ENCODE measurements around the gene STARD9.
"Not testable (repeated sequence)": the region's sequence is repeated elsewhere in the genome, so short reads cannot be mapped to it uniquely, and the experiment has no call there.

STARD9 gene

GRCh38 chr15:42729409-42729808 is 154.0 kb downstream of the STARD9 start:
- no peak for DNase-seq (ENCODE audit: low read depth)

- no peak for DNase-seq (ENCODE audit: low read depth)
Observed at GRCh38 chr15:42730135-42730534, 154.7 kb downstream of the STARD9 start.

DNA sequence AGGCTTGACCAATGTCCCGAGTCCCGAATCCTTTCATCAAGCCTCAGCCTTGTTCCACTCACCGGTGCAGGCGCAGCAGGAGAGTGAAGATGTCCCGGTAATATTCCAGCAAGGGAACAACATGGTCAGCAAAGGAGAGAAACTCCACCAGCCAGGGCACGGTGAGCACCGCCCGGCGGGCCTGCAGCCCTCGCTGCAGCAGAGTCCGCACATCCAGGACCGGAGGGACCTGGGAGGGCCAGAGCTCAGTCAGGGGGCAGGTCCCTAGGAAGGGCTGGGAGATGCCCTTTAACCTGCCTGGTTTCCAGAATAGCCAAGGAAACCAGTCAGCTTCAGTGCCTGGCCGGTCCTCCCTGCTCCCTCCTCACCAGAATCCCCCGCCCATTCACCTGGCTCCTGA is 155.1 kb downstream of the STARD9 start:
- no peak for DNase-seq (ENCODE audit: low read depth)

GRCh38 chr15:42731461-42731860 is 156.1 kb downstream of the STARD9 start:
- no peak for DNase-seq (ENCODE audit: low read depth)

DNA sequence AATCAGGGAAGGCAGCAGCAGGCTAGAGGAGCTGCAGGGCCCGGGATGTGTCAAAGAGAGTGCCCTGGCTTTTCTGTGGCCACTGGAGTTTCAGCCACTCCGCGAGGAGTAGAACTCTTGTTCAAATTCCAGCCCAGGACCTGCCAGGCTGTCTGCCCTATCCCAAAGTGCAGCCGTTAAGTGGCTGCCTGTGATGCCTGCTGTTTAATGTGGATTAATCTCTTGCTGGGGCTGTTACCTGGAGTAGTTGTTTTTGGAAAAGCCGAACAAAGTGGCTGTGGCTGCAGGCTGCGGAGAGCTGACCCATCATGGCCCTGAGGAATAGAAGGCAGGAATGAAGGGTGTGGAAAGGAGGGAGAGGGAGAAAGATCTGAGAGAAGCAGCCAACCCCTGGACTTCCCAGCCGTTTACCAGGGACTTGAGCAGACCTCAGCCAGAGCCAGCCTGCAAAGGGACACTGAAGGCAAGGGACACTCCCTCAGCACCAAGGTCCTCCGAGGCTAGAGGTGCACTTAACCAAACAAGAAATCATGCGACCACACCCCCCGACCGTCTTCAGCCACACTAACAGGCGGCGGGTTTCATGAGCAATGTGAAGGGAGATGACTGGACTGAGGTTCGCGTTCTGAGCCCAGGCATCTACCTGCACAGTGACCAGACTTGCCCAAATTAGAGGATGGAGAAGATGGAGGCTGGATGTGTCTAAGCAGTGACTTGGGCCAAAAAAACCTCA is 156.9 kb downstream of the STARD9 start:
- DNase-seq (ENCODE audit: low read depth): no peak

DNA sequence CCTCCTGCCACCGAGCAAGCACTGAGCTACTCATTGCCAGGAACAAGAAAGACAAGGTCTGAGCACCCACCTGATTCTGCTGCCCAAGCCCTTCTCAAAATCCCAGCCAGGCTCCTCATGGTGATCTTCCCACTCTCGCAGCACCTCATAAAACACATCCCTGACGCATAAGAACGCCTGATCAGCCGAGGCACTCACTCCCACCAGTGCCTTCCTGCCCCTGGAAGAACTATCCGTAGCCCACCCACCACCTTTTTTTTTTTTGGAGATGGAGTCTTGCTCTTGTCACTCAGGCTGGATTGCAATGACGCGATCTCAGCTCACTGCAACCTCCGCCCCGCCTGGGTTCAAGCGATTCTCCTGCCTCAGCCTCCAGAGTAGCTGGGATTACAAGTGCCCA is 157.6 kb downstream of the STARD9 start:
- no peak for DNase-seq (ENCODE audit: low read depth)

GRCh38 chr15:42734076-42734672 is 158.8 kb downstream of the STARD9 start:
- no peak for DNase-seq (ENCODE audit: low read depth)

DNA sequence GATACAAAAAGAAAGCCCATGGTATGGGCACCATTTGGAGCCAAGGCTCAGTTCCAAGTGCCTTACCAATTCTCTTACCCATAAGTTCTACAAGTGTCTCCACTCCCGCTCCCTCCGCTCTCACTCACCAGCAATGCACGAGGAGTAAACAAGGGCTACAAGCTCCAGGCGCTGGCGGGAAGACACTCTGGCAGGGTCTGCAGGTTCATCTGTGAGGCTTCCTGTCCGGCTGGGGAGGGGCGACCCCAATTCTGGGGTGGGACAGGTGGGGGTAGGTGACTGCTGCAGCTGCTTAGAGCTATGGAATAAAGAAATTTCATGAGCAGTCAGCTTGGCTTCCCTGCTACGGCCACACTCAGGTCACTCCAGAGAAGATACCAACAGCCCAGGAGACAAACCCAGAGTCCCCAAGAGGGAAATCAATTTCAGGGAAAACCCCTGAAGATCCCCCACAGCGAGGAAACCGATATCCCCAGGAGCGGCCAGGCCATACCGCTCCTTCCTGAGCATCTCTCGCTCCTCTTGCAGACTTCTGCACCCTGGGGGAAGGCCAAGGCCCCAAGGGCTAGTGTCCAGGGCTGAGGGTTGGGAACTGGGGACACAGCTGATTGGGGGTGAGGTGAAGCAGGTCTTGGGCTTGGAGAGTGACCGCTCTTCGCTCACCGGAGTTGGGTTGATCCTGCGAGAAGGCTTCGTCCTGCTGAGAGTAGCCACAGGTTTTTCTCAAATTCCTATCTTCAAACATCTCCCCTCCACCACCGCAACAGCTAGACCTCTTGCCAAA is 160.2 kb downstream of the STARD9 start:
- no peak for DNase-seq (ENCODE audit: low read depth)

GRCh38 chr15:42736178-42736792 is 160.9 kb downstream of the STARD9 start:
- no peak for DNase-seq (ENCODE audit: low read depth)

GRCh38 chr15:42736793-42737528 is 161.6 kb downstream of the STARD9 start, which contains the start of gene CDAN1:
Gene CDAN1 (minus strand): TSS chr15:42737128. CDS start chr15:42737102, 26 bp downstream.
- peak; percentile 81 for DNase-seq (ENCODE audit: low read depth)

- no peak for DNase-seq (ENCODE audit: low read depth)
Observed at GRCh38 chr15:42737529-42738328, 162.3 kb downstream of the STARD9 start.

DNA sequence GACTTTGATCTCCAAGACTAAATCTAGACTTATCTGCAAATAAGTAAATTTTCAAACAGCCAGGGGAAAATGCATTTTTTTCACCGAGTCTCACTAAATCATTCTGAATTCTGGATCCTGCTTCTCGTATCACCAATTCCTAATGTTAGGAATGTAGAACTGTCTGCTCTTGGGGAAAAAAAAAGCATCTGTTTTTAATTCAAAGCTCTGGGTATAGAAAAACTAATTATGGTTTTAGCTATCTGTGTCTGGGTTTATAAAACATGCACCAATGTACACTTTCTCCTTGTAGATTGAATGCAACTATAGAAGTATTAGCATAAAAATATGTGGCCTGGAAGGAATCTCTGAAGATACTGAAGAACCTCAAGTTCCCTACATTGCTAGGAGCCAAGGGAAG is 166.3 kb downstream of the STARD9 start:
- DNase-seq (ENCODE audit: low read depth): no peak

DNA sequence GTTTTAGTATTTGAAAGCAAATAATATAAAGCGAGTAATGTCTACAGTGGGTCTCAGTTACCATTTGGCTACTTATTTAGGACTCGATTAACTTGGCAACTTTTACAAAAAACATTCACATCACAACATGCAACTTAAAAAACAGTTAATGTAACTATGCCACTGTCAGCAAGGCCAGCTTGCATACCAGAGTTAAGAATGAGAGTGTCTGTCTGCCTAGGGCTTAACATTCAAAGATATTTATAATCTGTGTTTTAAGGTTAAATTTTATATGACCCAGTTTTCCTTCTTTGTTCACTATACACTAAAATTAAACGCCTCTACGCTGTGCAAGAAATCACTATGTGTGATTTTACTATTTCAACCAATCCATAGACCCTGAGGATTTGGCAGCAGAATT is 166.7 kb downstream of the STARD9 start:
- no peak for DNase-seq (ENCODE audit: low read depth)

DNA sequence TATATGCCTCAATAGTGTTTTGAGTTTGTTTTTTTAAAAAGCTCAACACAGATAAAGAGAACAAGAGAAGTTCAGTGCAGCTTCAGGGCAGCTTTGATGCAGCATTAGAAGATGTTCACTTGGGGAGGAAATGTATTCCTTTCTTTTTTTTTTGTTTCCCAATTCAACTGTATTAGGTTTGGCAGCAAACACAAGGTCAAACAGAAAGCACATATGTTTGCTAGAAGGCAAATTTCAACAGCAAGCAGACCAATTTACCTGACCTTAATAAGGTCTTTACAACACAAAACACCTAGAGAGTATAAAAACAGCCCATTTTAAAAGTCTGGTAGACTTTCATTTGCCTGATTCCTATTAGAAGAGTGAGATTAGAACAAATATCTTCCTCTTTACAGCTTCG is 168.8 kb downstream of the STARD9 start:
- no peak for DNase-seq (ENCODE audit: low read depth)

- DNase-seq (ENCODE audit: low read depth): no peak
Observed at GRCh38 chr15:42749266-42749665, 173.9 kb downstream of the STARD9 start.

DNA sequence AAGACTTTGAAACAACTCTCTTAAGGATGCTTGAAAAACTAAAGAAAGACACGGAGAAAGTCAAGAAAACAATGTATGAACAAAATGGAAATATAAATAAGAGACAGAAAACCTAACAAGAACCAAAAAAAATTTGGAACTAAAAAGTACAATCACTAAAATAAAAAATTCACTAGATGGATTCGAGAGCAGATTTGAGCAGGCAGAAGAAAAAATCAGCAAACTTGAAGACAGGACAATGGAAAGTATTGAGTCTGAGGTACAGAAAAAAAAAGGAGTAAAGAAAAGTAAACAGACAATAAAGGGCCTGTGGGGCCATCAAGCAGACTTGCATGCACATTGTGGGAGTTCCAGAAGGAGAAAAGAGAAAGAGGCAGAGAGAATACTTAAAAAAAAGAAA is 174.9 kb downstream of the STARD9 start:
- no peak for DNase-seq (ENCODE audit: low read depth)

- DNase-seq (ENCODE audit: low read depth): no peak
Observed at GRCh38 chr15:42759093-42759492, 183.7 kb downstream of the STARD9 start.

GRCh38 chr15:42760759-42761158 is 185.4 kb downstream of the STARD9 start:
- DNase-seq (ENCODE audit: low read depth): no peak

GRCh38 chr15:42761813-42762212 is 186.4 kb downstream of the STARD9 start:
- not testable (repeated sequence) for DNase-seq (ENCODE audit: low read depth)

- not testable (repeated sequence) for DNase-seq (ENCODE audit: low read depth)
Observed at GRCh38 chr15:42764154-42764731, 188.8 kb downstream of the STARD9 start.

- DNase-seq (ENCODE audit: low read depth): not testable (repeated sequence)
Observed at GRCh38 chr15:42766109-42766508, 190.7 kb downstream of the STARD9 start.
